Measurements from ENCODE around the gene ACADSB.

The ACADSB gene

GRCh38 chr10:123004298-123004697, 4.5 kb upstream of the ACADSB start:
- DNase-seq (ENCODE audit: low spot score) = no peak

DNA sequence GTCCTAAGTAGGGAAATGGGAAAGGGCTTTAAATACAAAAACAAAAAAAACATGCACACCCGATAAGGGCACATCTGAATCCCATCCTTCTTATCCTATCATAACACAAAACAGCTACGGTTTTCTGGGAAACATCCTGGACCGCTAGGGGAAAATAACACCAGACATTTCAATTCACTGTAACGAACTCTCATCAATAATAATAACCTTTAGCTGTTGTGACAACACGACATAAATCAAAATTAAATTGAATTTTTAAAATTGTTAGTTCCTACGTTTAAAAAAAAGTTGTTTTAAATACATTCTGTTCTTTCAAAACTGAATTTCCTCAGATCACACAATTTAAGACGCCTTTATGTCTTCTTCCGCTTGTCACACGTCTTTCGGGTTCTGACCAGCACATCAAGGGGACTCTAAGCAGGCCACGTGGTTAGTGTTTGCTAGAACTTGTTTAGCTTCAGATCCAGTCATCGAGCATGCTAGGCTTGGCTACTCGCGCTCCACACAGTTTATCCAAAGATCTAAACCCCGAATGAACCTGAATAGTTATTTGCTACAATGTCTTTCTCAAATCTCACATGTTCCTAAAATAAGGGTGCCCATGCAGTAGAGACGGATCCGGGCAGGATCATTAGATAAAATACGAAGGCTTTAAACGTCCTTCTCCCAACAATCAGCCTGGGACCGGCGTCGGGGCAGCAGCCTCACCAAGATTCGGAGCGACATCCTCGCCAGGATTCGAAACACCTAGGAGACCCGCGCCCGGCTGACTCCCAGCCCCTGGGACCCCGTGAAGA, 1.1 kb upstream of the ACADSB start:
- peak; percentile 42 for DNase-seq (ENCODE audit: low spot score)

- peak; percentile 52 for DNase-seq (ENCODE audit: low spot score)
These were observed 457 bp downstream of the ACADSB start for GRCh38 chr10:123009105-123009820.

- no peak for DNase-seq (ENCODE audit: low spot score)
These were observed 3.2 kb downstream of the ACADSB start for GRCh38 chr10:123011987-123012386.

DNA sequence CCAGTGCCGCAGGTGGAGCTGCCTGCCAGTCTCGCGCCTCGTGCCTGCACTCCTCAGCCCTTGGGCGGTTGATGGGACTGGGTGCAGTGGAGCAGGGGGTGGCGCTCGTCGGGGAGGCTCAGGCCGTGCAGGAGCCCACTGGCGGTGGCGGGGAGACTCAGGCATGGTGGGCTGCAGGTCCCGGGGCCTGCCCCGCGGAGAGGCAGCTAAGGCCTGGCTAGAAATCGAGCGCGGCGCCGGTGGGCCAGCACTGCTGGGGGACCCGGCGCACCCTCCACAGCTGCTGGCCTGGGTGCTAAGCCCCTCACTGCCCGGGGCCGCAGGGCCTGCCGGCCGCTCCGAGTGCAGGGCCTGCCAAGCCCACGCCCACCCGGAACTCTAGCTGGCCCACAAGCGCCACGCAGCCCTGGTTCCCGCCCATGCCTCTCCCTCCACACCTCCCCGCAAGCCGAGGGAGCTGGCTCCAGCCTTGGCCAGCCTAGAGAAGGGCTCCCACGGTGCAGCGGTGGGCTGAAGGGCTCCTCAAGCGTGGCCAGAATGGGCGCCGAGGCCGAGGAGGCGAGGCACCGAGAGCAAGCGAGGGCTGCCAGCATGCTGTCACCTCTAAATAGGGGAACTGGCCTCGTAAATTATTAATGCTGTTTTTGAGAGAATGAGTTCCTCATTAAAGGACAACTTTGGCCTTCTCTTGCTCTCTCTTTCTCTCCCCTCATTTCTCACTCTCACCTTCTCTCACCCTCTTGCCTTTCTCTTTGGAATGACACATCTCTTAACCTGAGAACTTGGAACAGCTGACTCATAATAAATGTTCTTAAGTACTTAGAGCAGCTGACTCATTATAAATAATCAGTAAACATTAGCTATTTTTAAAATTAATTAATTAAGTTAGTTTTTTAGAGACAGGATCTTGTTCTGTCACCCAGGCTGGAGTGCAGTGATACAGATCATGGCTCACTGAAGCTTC, 4.9 kb downstream of the ACADSB start:
- no peak for DNase-seq (ENCODE audit: low spot score)

DNA sequence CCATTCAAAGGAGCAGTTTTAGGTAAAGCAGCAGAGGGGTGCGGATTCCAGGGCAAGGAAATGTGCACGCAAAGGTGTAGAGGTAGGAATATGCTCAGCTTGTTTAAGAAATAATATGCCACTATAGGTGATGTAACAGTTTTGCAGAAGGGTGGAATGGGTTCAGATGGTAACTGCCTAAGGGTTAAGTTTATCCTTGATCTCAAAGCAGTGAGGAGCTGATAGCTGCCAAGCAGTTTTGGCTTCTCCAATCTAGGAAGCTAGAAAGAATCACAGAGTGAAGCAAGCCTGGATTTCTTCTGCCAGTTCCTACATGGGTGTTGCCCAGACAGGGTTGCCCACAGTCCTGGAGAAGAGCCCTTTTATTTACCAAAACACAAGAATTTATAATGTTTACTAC, 6.0 kb downstream of the ACADSB start:
- DNase-seq (ENCODE audit: low spot score) = no peak

- no peak for DNase-seq (ENCODE audit: low spot score)
These were observed 7.4 kb downstream of the ACADSB start for GRCh38 chr10:123016228-123016627.

DNA sequence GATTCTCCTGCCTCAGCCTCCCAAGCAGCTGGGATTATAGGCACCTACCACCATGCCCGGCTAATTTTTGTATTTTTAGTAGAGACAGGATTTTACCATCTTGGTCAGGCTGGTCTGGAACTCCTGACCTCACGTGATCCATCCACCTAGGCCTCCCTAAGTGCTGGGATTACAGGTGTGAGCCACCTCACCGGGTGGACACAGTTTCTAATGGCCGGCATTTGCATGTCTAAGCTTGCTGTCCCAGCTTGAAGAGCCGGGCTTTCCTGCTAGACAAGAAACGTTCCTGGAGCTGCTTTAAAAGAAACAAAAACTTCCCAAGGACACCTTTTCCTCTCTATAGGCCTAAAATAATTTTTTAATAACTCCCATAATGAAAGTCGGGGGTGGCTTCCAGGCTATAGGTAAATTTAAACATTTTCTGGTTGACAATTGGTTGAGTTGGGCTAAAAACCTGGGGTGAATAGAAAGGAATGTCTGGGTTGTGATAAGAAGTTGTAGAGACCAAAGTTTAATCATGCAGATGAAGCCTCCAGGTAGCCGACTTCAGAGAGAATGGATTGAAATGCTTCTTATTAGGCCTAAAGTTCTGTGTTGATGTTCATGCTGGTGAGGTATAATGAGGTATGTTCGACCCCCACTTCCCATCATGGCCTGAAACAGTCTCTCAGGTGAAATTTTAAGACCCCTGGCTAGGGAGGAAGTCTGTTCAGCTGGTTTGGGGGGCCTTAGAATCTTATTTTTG, 8.8 kb downstream of the ACADSB start:
- DNase-seq (ENCODE audit: low spot score) = no peak

DNA sequence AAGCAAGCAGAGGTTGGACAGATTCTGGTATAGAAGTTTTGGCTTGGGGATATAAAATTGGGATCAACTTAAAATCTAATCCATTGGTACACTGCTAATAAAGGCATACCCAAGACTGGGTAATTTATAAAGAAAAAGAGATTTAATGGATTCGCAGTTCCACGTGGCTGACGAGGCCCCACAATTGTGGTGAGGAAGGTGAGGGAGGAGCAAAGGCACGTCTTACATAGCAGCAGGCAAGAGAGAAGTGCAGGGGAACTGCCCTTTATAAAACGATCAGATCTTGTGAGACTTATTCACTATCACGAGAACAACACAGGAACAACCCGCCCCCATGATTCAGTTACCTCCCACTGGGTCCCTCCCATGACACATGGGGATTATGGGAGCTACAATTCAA, 9.7 kb downstream of the ACADSB start:
- DNase-seq (ENCODE audit: low spot score) = no peak

GRCh38 chr10:123019264-123019663, 10.5 kb downstream of the ACADSB start:
- peak; percentile 34 for DNase-seq (ENCODE audit: low spot score)

DNA sequence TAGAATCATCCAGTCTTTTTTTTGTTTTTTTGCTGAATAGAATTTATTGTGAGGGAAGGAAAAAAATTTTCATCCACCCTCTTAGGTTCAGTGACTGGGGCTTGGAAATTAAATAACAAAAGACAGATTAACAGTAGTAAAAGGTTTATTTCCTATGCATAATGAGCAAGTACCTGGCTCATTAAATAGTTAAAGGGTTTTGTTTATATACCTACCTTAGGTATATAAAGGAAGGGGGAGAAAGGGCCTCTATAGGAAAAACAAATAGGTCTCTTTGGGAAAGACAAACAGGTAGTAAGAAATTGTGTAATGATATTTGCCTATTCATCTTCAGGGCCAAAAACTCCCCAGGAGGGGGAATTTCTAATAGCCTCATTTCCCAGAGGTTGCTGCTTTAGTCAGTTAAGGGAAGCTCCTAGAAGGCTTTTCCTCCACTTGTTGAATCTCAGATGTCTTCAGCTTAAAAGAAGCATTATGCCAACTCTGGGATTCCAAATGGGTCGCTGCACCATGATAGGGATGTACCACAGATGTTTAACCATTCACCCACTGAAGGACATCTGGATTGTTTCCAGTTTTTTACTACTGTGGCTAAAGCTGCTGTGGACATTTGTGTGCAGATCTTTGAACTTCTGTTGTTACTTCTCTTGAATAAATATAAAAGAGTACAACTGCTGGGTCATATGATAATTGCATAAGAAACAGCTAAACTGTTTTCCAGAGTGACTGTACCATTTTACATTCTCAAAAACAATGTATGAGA, 11.3 kb downstream of the ACADSB start:
- DNase-seq (ENCODE audit: low spot score) = peak; percentile 25

DNA sequence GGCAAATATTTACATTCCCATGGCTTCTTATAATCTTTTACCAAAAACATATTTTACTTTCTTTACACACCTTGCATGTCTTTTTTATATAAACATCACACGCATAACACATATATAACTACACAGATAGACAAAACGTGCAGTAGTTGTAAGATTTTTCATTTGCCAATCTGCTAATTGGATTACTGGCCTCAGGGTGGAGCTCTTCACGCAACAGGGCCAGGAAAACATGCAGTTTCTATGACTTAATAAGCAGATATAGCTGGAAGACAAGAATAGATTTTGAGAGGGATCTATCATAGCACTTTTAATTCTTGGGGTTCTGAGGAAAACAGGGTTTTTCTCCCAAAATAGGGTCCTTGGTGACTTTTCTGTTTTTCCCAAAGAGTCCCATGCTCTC, 12.7 kb downstream of the ACADSB start:
- no peak for DNase-seq (ENCODE audit: low spot score)

DNA sequence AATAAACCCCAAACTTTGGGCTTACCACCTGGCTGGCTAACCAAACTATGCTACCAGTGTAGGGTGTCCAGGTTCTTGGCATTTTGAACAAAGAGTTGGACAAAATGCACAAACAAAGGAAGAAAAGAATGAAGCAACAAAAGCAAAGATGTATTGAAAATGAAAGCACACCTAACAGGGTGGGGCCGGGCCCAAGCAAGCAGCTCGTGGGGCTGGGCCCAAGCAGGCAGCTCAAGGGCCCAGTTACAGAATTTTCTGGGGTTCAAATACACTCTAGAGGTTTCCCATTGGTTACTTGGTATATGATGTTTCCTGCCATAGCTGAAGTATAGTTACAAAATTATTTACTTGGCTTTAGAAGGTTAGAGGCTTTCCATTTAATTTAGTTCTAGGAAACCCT, 15.7 kb downstream of the ACADSB start:
- DNase-seq (ENCODE audit: low spot score) = no peak

GRCh38 chr10:123026302-123026701, 17.5 kb downstream of the ACADSB start:
- DNase-seq (ENCODE audit: low spot score) = no peak

DNA sequence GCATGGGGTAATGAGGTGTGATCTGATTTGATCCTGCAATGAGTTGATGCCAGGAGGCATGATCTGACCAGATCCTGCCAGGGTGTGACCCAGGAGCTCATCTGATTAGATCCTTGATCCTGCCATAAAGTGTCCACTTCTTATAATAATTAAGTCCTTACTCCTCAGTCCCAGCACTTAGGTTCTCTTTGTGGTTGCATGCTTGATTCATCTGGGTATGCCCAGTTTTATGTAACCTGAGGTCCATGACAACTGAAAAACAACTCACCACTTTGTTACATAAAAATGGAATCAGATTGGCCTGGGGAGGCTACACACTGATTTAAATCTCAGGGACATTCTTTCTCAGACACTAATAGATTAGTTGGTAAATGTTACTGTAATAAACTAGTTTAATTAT, 19.1 kb downstream of the ACADSB start:
- DNase-seq (ENCODE audit: low spot score) = no peak

GRCh38 chr10:123031124-123031523, 22.3 kb downstream of the ACADSB start:
- DNase-seq (ENCODE audit: low spot score) = no peak

GRCh38 chr10:123034332-123034731, 25.5 kb downstream of the ACADSB start:
- DNase-seq (ENCODE audit: low spot score) = no peak

- no peak for DNase-seq (ENCODE audit: low spot score)
These were observed 26.8 kb downstream of the ACADSB start for GRCh38 chr10:123035467-123036086.

DNA sequence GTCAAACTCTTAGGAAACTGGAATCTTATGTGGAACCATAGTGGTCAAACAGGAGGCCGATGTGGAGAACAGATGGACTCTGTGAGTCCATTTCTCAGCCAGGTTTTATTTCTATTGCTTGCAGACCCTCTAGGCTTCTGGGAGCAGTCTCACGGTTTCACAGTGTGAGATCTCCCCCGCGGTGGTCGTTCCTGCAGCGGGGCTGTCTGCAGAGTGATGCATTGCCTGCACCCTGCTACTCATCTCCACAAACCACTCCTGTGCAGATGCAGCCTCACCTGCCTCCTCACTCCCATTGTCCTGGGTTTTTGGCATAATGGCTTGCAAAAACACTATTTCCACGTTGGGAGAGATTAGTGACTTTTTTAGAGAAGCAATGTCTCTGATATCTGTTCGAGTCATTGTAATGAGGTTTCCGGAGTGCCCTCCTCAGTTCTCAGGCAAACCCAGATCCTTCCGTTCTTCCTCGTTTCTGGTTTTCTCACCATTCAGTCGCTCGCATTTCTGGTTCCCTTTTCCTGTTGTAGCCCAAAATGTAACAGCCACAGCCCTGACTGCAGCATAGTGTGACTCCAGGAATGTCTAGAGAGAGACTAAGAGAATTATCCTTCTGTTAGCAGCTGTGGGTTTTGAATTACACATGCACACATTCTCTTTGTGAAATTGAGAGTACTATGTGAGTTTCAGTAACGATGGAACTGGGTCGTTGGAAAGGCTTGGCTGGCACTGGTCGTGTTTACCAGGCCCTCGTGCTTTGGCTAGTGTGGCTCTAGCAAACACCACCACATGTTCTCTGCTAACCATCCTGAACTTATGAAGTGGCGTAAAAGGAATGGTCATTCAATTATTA, 30.2 kb downstream of the ACADSB start:
- DNase-seq (ENCODE audit: low spot score) = no peak

GRCh38 chr10:123039632-123039930, 30.8 kb downstream of the ACADSB start:
- DNase-seq (ENCODE audit: low spot score) = no peak

All from HuH-7.5 (cell line).